ENCODE data around the gene GCNT2. TPM values are rescaled to one million over a fixed set of nuclear protein-coding genes. Genes with fewer than 3 reads are reported as not detected.

Gene GCNT2
- polyA plus RNA-seq, 3 donors = 3.5 to 10.0 (median 4.3) TPM

GRCh38 chr6:10553871-10554270 lies 32.7 kb downstream of the GCNT2 start:
- intact Hi-C loops (cut with micrococcal nuclease) = no loop called here
- Histone ChIP-seq H4K20me1 (ENCODE audit: insufficient read depth, low read length) (peaks cover 89% of the 10 kb centered on the region), H3K27me3 (ENCODE audit: control insufficient read depth in 2 of 2, insufficient read depth in 2 of 2, low read length in 2 of 2) (no peaks in the 10 kb centered on the region), H2AFZ (ENCODE audit: insufficient read depth, low read depth, low read length, poor library complexity, severe bottlenecking) (no peak overlapping the region), H3K36me3 (replicated peaks in 1 of 2; ENCODE audit: control insufficient read depth in 1 of 2, insufficient read depth in 2 of 2, low read length in 2 of 2) (peaks cover 19 to 50% of the 10 kb centered on the region in 2 donors), H3K9ac (ENCODE audit: insufficient read depth, low read length, poor library complexity, severe bottlenecking) (no peak overlapping the region), H3K27ac (ENCODE audit: low read depth in 1 of 2, low read length in 2 of 2) (no peak overlapping the region), H3K9me3 (replicated peaks in 1 of 2; ENCODE audit: control insufficient read depth in 1 of 2, insufficient read depth in 1 of 2, low read length in 2 of 2) (no peaks in the 10 kb centered on the region), H3K79me2 (ENCODE audit: insufficient read depth, low read length) (peaks cover 93% of the 10 kb centered on the region), H3K4me3 (replicated peaks in 1 of 3; ENCODE audit: low read depth in 2 of 3, low read length in 3 of 3) (no peak overlapping the region), H3K4me1 (ENCODE audit: control insufficient read depth in 1 of 2, insufficient read depth in 2 of 2, low read length in 2 of 2) (no peaks in the 10 kb centered on the region), H3K4me2 (replicated peaks; ENCODE audit: extremely low read depth, low read length, poor library complexity, severe bottlenecking) (no peak overlapping the region)
- Mint-ChIP-seq H3K27ac (peak overlapping the region in 1 of 7 donors; percentile 50), H3K4me3 (no peak overlapping the region), H3K27me3 (ENCODE audit: low read depth in 3 of 3) (no peaks in the 10 kb centered on the region), H3K9me3 (peaks cover 0 to 2% (median 0%) of the 10 kb centered on the region in 7 donors), H3K4me1 (peaks cover 13% of the 10 kb centered on the region), H3K36me3 (peaks cover 29 to 61% of the 10 kb centered on the region in 2 donors)
- no CpG with 5 or more reads among the region's 1 CpG for WGBS (ENCODE audit: insufficient coverage)
- DNase-seq = no peak
- no peak for TF ChIP-seq CTCF (IDR thresholded peaks at IDR 0.05)

- intact Hi-C loops (cut with micrococcal nuclease) = no loop called here
- H3K27ac ChIP-seq (ENCODE audit: low read depth in 1 of 2, low read length in 2 of 2) = no peak overlapping the region
- peaks cover 80% of the 10 kb centered on the region for H4K20me1 ChIP-seq (ENCODE audit: insufficient read depth, low read length)
- DNase-seq = no peak
- H2AFZ ChIP-seq (ENCODE audit: insufficient read depth, low read depth, low read length, poor library complexity, severe bottlenecking) = no peak overlapping the region
- H3K79me2 ChIP-seq (ENCODE audit: insufficient read depth, low read length) = peaks cover 93% of the 10 kb centered on the region
- Mint-ChIP-seq H3K27me3 (ENCODE audit: low read depth in 3 of 3) (no peaks in the 10 kb centered on the region), H3K4me1 (peaks cover 13% of the 10 kb centered on the region), H3K36me3 (peaks cover 33 to 59% of the 10 kb centered on the region in 2 donors), H3K9me3 (peaks cover 0 to 2% (median 0%) of the 10 kb centered on the region in 7 donors), H3K4me3 (no peak overlapping the region), H3K27ac (no peak overlapping the region)
- H3K27me3 ChIP-seq (ENCODE audit: control insufficient read depth in 2 of 2, insufficient read depth in 2 of 2, low read length in 2 of 2) = no peaks in the 10 kb centered on the region
- WGBS (ENCODE audit: insufficient coverage) = 92% methylated on average over 5 of the region's 7 CpGs
- no peaks in the 10 kb centered on the region for H3K9me3 ChIP-seq (replicated peaks in 1 of 2; ENCODE audit: control insufficient read depth in 1 of 2, insufficient read depth in 1 of 2, low read length in 2 of 2)
- no peak overlapping the region for H3K4me2 ChIP-seq (replicated peaks; ENCODE audit: extremely low read depth, low read length, poor library complexity, severe bottlenecking)
- no peak overlapping the region for H3K4me3 ChIP-seq (replicated peaks in 1 of 3; ENCODE audit: low read depth in 2 of 3, low read length in 3 of 3)
- H3K9ac ChIP-seq (ENCODE audit: insufficient read depth, low read length, poor library complexity, severe bottlenecking) = no peak overlapping the region
- no peaks in the 10 kb centered on the region for H3K4me1 ChIP-seq (ENCODE audit: control insufficient read depth in 1 of 2, insufficient read depth in 2 of 2, low read length in 2 of 2)
- H3K36me3 ChIP-seq (replicated peaks in 1 of 2; ENCODE audit: control insufficient read depth in 1 of 2, insufficient read depth in 2 of 2, low read length in 2 of 2) = peaks cover 23 to 55% of the 10 kb centered on the region in 2 donors
- TF ChIP-seq CTCF (IDR thresholded peaks at IDR 0.05) = no peak
These were observed 33.7 kb downstream of the GCNT2 start for GRCh38 chr6:10554826-10555225.
